Suprapubic skin (tissue), 4 donors: ENCODE data around the gene SCD5.

Source experiments
- CTCF ChIP-seq, 2 donors: fragments of 200-600 bp in 1 of 2; fragments of 450-650 bp in 1 of 2; sonication (generic) in 1 of 2; IDR thresholded peaks; one replicate each; pipeline ENCODE4 v1.5.1; 2016 to 2019; ENCODE audit warnings: antibody characterized with exemption in 2 of 2, mild to moderate bottlenecking in 1 of 2, moderate library complexity in 1 of 2
- EP300 ChIP-seq: sonication (generic); formaldehyde crosslinking; IDR thresholded peaks from one replicate; pipeline ENCODE4 v1.6.1; 2017; ENCODE audit warnings: antibody characterized with exemption
- POLR2A ChIP-seq, 2 donors: fragments of 450-650 bp; IDR thresholded peaks; one replicate each; pipeline ENCODE4 v1.6.1; 2017; ENCODE audit warnings: antibody characterized with exemption in 2 of 2, mild to moderate bottlenecking in 2 of 2, moderate library complexity in 2 of 2
- POLR2AphosphoS5 ChIP-seq, 3 donors: sonication (generic); formaldehyde crosslinking; IDR thresholded peaks; one replicate each; pipeline ENCODE4 v1.6.1; 2017; ENCODE audit warnings: antibody characterized with exemption in 3 of 3

DNA sequence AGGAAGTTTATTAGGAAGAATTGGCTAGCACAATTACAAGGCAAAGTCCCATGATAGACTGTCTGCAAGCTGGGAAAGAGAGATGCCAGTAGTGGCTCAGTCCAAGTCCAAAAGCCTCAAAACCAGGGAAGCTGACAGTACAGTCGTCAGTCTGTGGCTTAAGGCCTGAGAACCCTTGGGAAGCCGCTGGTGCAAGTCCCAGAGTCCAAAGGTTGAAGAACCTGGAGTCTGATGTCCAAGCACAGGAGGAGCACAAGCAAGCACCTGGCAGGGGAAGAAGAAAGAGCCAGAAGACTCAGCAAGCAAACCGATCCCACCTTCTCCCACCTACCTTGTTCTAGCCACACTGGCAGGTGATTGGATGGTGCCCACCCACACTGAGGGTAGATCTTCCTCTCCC lies 185.5 kb downstream of the SCD5 start:
- no peak for TF ChIP-seq POLR2A (IDR thresholded peaks at IDR 0.05)
- TF ChIP-seq CTCF (IDR thresholded peaks at IDR 0.05) = no peak
- no peak for TF ChIP-seq EP300
- no peak for TF ChIP-seq POLR2AphosphoS5 (IDR thresholded peaks at IDR 0.05)
